WTC11 (cell line): ENCODE data around the gene DARS2. TPM values are rescaled to one million over a fixed set of nuclear protein-coding genes. Genes with fewer than 3 reads are reported as not detected.

Source experiments
- ATAC-seq: fragments of 200-7000 bp; cut with Tn5 transposase; 2 replicates; pipeline ENCODE4 v1.10.0; 2021; ENCODE audit warnings: mild to moderate bottlenecking, moderate library complexity
- CTCF ChIA-PET: fragments of 300-600 bp; sonication (Branson Sonifier 250); formaldehyde crosslinking; loops from one replicate; lab custom pipeline; 2021; ENCODE audit warnings: antibody characterized with exemption; lab: Charles Lee
- POLR2A ChIA-PET: fragments of 350-600 bp; sonication (Branson Sonifier 250); formaldehyde crosslinking; loops from one replicate; lab custom pipeline; 2021; ENCODE audit warnings: antibody characterized with exemption; lab: Charles Lee
- DNase-seq: peaks from one replicate; pipeline ENCODE4 v3.0.0; 2021; ENCODE audit warnings: low spot score
- H3K27ac Mint-ChIP-seq: 2 replicates; pipeline ENCODE4 v1.8.0; 2021; ENCODE audit warnings: mixed read lengths
- H3K27me3 Mint-ChIP-seq: 2 replicates; pipeline ENCODE4 v1.8.0; 2021; ENCODE audit warnings: low read depth, mild to moderate bottlenecking, moderate library complexity, mixed read lengths
- H3K36me3 Mint-ChIP-seq: 2 replicates; pipeline ENCODE4 v1.8.0; 2021; ENCODE audit warnings: mixed read lengths
- H3K4me1 Mint-ChIP-seq: 2 replicates; pipeline ENCODE4 v1.8.0; 2022; ENCODE audit warnings: mixed read lengths
- H3K4me3 Mint-ChIP-seq: 2 replicates; pipeline ENCODE4 v1.8.0; 2021; ENCODE audit warnings: mild to moderate bottlenecking, moderate library complexity, mixed read lengths
- H3K9me3 Mint-ChIP-seq: 2 replicates; pipeline ENCODE4 v1.8.0; 2021; ENCODE audit warnings: mixed read lengths
- ELF4 ChIP-seq: sonication (generic); formaldehyde crosslinking; IDR thresholded peaks from 2 replicates; pipeline ENCODE4 v1.8.1; 2022; ENCODE audit warnings: low read depth, mild to moderate bottlenecking, moderate library complexity, missing genetic modification reagents
- GRHL2 ChIP-seq: fragments of 250-450 bp; sonication (Bioruptor Pico); IDR thresholded peaks from 2 replicates; pipeline ENCODE4 v1.8.0; 2022; ENCODE audit warnings: mild to moderate bottlenecking, moderate library complexity; ENCODE audit not compliant: insufficient replicate concordance, severe bottlenecking
- IRF2 ChIP-seq: sonication (generic); formaldehyde crosslinking; IDR thresholded peaks from 2 replicates; pipeline ENCODE4 v1.8.0; 2022; ENCODE audit warnings: low read depth, missing genetic modification reagents, borderline replicate concordance
- NFE2L1 ChIP-seq: sonication (generic); formaldehyde crosslinking; IDR thresholded peaks from 2 replicates; pipeline ENCODE4 v1.8.1; 2023; ENCODE audit warnings: missing genetic modification reagents
- NFYB ChIP-seq: sonication (generic); formaldehyde crosslinking; conservative IDR thresholded peaks from 2 replicates; pipeline ENCODE4 v1.8.0; 2022; ENCODE audit warnings: low read depth, missing genetic modification reagents
- TP53 ChIP-seq: sonication (generic); formaldehyde crosslinking; IDR thresholded peaks from 2 replicates; pipeline ENCODE4 v1.8.1; 2023; ENCODE audit warnings: mild to moderate bottlenecking, missing genetic modification reagents
- ZNF121 ChIP-seq: sonication (generic); formaldehyde crosslinking; IDR thresholded peaks from 2 replicates; pipeline ENCODE4 v1.8.0; 2023; ENCODE audit warnings: missing genetic modification reagents
- ZNF138 ChIP-seq: sonication (generic); formaldehyde crosslinking; conservative IDR thresholded peaks from 2 replicates; pipeline ENCODE4 v1.8.1; 2022; ENCODE audit warnings: mild to moderate bottlenecking, moderate library complexity, missing genetic modification reagents
- ZNF219 ChIP-seq: sonication (generic); formaldehyde crosslinking; IDR thresholded peaks from 2 replicates; pipeline ENCODE4 v1.8.0; 2023; ENCODE audit warnings: missing genetic modification reagents, mild to moderate bottlenecking, borderline replicate concordance
- ZNF317 ChIP-seq: sonication (generic); formaldehyde crosslinking; IDR thresholded peaks from 2 replicates; pipeline ENCODE4 v1.8.1; 2023; ENCODE audit warnings: low read depth, mild to moderate bottlenecking, moderate library complexity, missing genetic modification reagents, borderline replicate concordance
- total RNA-seq: library from RNA; stranded (reverse); gene quantifications from 3 replicates; pipeline ENCODE4 v1.2.3, GENCODE V29; 2021
- TF ChIP-seq, protein P1 (sequence below): sonication (generic); formaldehyde crosslinking; IDR thresholded peaks from 2 replicates; pipeline ENCODE4 v1.8.0; 2022; ENCODE audit warnings: mild to moderate bottlenecking, missing genetic modification reagents
- TF ChIP-seq, protein P2 (sequence below): sonication (generic); formaldehyde crosslinking; IDR thresholded peaks from 2 replicates; pipeline ENCODE4 v1.8.1; 2022; ENCODE audit warnings: low read depth, missing genetic modification reagents, borderline replicate concordance
- TF ChIP-seq, protein P3 (sequence below): sonication (generic); formaldehyde crosslinking; IDR thresholded peaks from 2 replicates; pipeline ENCODE4 v1.8.0; 2023; ENCODE audit warnings: missing genetic modification reagents
- TF ChIP-seq, protein P4 (sequence below): sonication (generic); formaldehyde crosslinking; conservative IDR thresholded peaks from 2 replicates; pipeline ENCODE4 v1.8.1; 2022; ENCODE audit warnings: mild to moderate bottlenecking, missing genetic modification reagents
- TF ChIP-seq, protein P5 (sequence below): sonication (generic); formaldehyde crosslinking; IDR thresholded peaks from 2 replicates; pipeline ENCODE4 v1.8.1; 2022; ENCODE audit warnings: missing genetic modification reagents, borderline replicate concordance
- TF ChIP-seq, protein P6 (sequence below): sonication (generic); formaldehyde crosslinking; IDR thresholded peaks from 2 replicates; pipeline ENCODE4 v1.8.1; 2023; ENCODE audit warnings: mild to moderate bottlenecking, missing genetic modification reagents, moderate library complexity
- TF ChIP-seq, protein P7 (sequence below): fragments of 250-450 bp; sonication (Bioruptor Pico); IDR thresholded peaks from 2 replicates; pipeline ENCODE4 v1.9.0; 2021; ENCODE audit warnings: moderate library complexity, mild to moderate bottlenecking, inconsistent platforms, borderline replicate concordance
- TF ChIP-seq, protein P8 (sequence below): fragments of 200-600 bp; IDR thresholded peaks from 2 replicates; pipeline ENCODE4 v1.8.0; 2022; ENCODE audit warnings: antibody characterized with exemption
- TF ChIP-seq, protein P9 (sequence below): sonication (generic); formaldehyde crosslinking; IDR thresholded peaks from 2 replicates; pipeline ENCODE4 v1.8.1; 2023; ENCODE audit warnings: mild to moderate bottlenecking, missing genetic modification reagents, moderate library complexity
- TF ChIP-seq, protein P10 (sequence below): fragments of 250-450 bp; sonication (Bioruptor Pico); IDR thresholded peaks from 2 replicates; pipeline ENCODE4 v1.9.0; 2021; ENCODE audit warnings: mild to moderate bottlenecking

Gene DARS2
- total RNA-seq, 1 experiment from 2014 or later: 38.0 TPM

DNA sequence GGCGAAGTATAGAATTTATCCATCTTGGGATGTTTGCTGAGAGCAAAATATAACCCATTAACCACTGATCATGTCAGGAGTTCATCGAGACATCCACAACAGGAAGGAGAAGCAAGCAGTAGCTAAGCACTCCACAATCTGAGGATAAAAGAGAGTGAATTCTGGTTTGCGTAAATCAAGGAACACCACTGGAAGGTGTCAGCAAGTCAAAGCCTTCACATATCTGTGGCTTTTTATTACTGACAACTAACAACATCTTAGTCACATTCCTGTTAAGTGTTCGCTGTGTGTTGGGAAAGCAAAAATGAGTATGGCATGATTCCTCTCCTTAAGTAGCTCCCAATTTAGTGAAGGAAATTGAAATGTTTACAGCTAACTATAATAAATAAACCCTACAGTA is 44.5 kb upstream of the DARS2 start:
- H3K27ac Mint-ChIP-seq: no peak overlapping the region
- no peak overlapping the region for H3K4me3 Mint-ChIP-seq
- no peaks in the 10 kb centered on the region for H3K9me3 Mint-ChIP-seq
- TF ChIP-seq, protein P1, sequence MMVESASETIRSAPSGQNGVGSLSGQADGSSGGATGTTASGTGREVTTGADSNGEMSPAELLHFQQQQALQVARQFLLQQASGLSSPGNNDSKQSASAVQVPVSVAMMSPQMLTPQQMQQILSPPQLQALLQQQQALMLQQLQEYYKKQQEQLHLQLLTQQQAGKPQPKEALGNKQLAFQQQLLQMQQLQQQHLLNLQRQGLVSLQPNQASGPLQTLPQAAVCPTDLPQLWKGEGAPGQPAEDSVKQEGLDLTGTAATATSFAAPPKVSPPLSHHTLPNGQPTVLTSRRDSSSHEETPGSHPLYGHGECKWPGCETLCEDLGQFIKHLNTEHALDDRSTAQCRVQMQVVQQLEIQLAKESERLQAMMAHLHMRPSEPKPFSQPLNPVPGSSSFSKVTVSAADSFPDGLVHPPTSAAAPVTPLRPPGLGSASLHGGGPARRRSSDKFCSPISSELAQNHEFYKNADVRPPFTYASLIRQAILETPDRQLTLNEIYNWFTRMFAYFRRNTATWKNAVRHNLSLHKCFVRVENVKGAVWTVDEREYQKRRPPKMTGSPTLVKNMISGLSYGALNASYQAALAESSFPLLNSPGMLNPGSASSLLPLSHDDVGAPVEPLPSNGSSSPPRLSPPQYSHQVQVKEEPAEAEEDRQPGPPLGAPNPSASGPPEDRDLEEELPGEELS (CRISPR knock-in tag): no peak
- no peaks in the 10 kb centered on the region for H3K27me3 Mint-ChIP-seq
- ATAC-seq: no peak
- no peaks in the 10 kb centered on the region for H3K4me1 Mint-ChIP-seq
- no peak for DNase-seq
- H3K36me3 Mint-ChIP-seq: peaks cover 12% of the 10 kb centered on the region
- ChIA-PET CTCF (no interaction called here), POLR2A (no interaction called here)

DNA sequence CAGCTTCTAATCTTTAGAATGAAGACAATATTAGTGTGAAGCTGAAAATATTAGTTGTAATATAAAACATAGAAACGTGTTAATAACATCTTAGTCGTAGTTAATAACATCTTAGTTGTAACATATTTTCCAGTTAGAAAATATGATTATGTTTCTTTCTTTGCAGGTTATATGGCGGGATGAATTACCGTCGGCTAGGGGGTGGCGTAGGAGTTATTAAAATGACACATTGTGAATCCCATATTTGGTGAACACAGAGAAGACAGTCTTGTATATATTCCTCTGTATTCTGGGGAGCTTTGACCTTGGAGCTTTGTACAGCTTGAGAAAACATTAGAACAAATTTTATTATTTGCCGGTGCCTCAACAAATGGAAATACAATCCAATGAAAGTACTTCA is 39.5 kb upstream of the DARS2 start:
- Mint-ChIP-seq H3K4me3 (no peak overlapping the region), H3K36me3 (peaks cover 11% of the 10 kb centered on the region), H3K4me1 (no peaks in the 10 kb centered on the region), H3K9me3 (no peaks in the 10 kb centered on the region), H3K27me3 (no peaks in the 10 kb centered on the region), H3K27ac (no peak overlapping the region)
- ChIA-PET CTCF (no interaction called here), POLR2A (interaction anchor here (0.6 kb wide), 1 partner anchor 10 kb away, joined by 3 read pairs; no protein-coding TSS in a partner anchor)
- TF ChIP-seq, protein P2, sequence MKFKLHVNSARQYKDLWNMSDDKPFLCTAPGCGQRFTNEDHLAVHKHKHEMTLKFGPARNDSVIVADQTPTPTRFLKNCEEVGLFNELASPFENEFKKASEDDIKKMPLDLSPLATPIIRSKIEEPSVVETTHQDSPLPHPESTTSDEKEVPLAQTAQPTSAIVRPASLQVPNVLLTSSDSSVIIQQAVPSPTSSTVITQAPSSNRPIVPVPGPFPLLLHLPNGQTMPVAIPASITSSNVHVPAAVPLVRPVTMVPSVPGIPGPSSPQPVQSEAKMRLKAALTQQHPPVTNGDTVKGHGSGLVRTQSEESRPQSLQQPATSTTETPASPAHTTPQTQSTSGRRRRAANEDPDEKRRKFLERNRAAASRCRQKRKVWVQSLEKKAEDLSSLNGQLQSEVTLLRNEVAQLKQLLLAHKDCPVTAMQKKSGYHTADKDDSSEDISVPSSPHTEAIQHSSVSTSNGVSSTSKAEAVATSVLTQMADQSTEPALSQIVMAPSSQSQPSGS (CRISPR knock-in tag): no peak
- no peak for TF ChIP-seq ZNF121 (CRISPR knock-in tag)
- TF ChIP-seq, protein P3, sequence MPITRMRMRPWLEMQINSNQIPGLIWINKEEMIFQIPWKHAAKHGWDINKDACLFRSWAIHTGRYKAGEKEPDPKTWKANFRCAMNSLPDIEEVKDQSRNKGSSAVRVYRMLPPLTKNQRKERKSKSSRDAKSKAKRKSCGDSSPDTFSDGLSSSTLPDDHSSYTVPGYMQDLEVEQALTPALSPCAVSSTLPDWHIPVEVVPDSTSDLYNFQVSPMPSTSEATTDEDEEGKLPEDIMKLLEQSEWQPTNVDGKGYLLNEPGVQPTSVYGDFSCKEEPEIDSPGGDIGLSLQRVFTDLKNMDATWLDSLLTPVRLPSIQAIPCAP (CRISPR knock-in tag): no peak
- no peak for TF ChIP-seq TP53 (CRISPR knock-in tag)
- TF ChIP-seq ZNF219 (CRISPR knock-in tag): no peak
- TF ChIP-seq NFYB (CRISPR knock-in tag): no peak
- no peak for TF ChIP-seq ZNF317
- TF ChIP-seq IRF2: no peak
- TF ChIP-seq, protein P4, sequence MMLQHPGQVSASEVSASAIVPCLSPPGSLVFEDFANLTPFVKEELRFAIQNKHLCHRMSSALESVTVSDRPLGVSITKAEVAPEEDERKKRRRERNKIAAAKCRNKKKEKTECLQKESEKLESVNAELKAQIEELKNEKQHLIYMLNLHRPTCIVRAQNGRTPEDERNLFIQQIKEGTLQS (CRISPR knock-in tag): no peak
- no peak for DNase-seq
- no peak for ATAC-seq

DNA sequence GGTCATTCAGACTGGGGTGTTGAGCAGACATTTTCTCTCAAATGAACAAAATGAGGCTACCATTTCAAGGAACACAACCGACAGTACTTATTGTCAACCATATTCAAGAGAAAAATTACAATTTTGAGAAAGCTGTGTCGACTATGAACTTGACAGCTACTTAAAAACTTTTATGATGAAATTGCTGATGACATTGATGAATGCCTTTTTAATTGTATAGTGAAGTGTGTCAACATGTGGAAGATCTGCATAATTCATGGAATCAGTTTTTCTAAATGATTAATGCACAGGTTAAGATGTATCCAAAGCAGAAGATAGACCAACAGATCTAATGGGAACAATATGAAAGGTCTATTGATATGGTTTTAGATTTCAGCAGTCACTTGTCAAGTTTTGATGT is 34.6 kb upstream of the DARS2 start:
- no peak overlapping the region for H3K4me3 Mint-ChIP-seq
- no peak overlapping the region; the same call in none of the 2 replicates for H3K27ac Mint-ChIP-seq
- TF ChIP-seq, protein P5, sequence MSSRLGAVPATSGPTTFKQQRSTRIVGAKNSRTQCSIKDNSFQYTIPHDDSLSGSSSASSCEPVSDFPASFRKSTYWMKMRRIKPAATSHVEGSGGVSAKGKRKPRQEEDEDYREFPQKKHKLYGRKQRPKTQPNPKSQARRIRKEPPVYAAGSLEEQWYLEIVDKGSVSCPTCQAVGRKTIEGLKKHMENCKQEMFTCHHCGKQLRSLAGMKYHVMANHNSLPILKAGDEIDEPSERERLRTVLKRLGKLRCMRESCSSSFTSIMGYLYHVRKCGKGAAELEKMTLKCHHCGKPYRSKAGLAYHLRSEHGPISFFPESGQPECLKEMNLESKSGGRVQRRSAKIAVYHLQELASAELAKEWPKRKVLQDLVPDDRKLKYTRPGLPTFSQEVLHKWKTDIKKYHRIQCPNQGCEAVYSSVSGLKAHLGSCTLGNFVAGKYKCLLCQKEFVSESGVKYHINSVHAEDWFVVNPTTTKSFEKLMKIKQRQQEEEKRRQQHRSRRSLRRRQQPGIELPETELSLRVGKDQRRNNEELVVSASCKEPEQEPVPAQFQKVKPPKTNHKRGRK (CRISPR knock-in tag): no peak
- TF ChIP-seq, protein P6, sequence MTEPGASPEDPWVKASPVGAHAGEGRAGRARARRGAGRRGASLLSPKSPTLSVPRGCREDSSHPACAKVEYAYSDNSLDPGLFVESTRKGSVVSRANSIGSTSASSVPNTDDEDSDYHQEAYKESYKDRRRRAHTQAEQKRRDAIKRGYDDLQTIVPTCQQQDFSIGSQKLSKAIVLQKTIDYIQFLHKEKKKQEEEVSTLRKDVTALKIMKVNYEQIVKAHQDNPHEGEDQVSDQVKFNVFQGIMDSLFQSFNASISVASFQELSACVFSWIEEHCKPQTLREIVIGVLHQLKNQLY: no peak
- no peak for TF ChIP-seq NFE2L1 (CRISPR knock-in tag)
- no peak for TF ChIP-seq ZNF219 (CRISPR knock-in tag)
- TF ChIP-seq GRHL2: no peak
- TF ChIP-seq, protein P7, sequence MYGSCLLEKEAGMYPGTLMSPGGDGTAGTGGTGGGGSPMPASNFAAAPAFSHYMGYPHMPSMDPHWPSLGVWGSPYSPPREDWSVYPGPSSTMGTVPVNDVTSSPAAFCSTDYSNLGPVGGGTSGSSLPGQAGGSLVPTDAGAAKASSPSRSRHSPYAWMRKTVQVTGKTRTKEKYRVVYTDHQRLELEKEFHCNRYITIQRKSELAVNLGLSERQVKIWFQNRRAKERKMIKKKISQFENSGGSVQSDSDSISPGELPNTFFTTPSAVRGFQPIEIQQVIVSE (CRISPR knock-in tag): no peak
- TF ChIP-seq ELF4 (CRISPR knock-in tag): no peak
- TF ChIP-seq, protein P8, sequence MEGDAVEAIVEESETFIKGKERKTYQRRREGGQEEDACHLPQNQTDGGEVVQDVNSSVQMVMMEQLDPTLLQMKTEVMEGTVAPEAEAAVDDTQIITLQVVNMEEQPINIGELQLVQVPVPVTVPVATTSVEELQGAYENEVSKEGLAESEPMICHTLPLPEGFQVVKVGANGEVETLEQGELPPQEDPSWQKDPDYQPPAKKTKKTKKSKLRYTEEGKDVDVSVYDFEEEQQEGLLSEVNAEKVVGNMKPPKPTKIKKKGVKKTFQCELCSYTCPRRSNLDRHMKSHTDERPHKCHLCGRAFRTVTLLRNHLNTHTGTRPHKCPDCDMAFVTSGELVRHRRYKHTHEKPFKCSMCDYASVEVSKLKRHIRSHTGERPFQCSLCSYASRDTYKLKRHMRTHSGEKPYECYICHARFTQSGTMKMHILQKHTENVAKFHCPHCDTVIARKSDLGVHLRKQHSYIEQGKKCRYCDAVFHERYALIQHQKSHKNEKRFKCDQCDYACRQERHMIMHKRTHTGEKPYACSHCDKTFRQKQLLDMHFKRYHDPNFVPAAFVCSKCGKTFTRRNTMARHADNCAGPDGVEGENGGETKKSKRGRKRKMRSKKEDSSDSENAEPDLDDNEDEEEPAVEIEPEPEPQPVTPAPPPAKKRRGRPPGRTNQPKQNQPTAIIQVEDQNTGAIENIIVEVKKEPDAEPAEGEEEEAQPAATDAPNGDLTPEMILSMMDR: no peak
- TF ChIP-seq, protein P9, sequence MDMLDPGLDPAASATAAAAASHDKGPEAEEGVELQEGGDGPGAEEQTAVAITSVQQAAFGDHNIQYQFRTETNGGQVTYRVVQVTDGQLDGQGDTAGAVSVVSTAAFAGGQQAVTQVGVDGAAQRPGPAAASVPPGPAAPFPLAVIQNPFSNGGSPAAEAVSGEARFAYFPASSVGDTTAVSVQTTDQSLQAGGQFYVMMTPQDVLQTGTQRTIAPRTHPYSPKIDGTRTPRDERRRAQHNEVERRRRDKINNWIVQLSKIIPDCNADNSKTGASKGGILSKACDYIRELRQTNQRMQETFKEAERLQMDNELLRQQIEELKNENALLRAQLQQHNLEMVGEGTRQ (CRISPR knock-in tag): no peak
- TF ChIP-seq, protein P10, sequence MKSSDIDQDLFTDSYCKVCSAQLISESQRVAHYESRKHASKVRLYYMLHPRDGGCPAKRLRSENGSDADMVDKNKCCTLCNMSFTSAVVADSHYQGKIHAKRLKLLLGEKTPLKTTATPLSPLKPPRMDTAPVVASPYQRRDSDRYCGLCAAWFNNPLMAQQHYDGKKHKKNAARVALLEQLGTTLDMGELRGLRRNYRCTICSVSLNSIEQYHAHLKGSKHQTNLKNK (CRISPR knock-in tag): no peak
- no peak for TF ChIP-seq ZNF121 (CRISPR knock-in tag)
- no peak for TF ChIP-seq ZNF138 (CRISPR knock-in tag)
- CTCF ChIA-PET: no interaction called here
- no peak for DNase-seq
- POLR2A ChIA-PET: no interaction called here
- H3K4me1 Mint-ChIP-seq: peaks cover 7% of the 10 kb centered on the region
- H3K27me3 Mint-ChIP-seq: no peaks in the 10 kb centered on the region
- H3K36me3 Mint-ChIP-seq: peaks cover 12% of the 10 kb centered on the region
- ATAC-seq: no peak
- H3K9me3 Mint-ChIP-seq: no peaks in the 10 kb centered on the region
